SU-DHL-6 (cell line): ENCODE data around the gene XCL1.
"Not testable (repeated sequence)": the region's sequence is repeated elsewhere in the genome, so short reads cannot be mapped to it uniquely, and the experiment has no call there.

ENCODE experiments used
- H2AFZ ChIP-seq: fragments of 200-600 bp; sonication (generic); 2 replicates; pipeline ENCODE4 v1.6.1; 2014; ENCODE audit warnings: low read depth, mild to moderate bottlenecking, moderate library complexity, mixed read lengths, antibody characterized with exemption, low read length; ENCODE audit not compliant: severe bottlenecking
- H3F3A ChIP-seq: fragments of 200-600 bp; shearing (Covaris generic); 2 replicates; pipeline ENCODE4 v1.6.0; 2016; ENCODE audit warnings: antibody characterized with exemption, mild to moderate bottlenecking; ENCODE audit not compliant: insufficient read depth
- H3K27ac ChIP-seq: fragments of 200-600 bp; sonication (generic); 2 replicates; pipeline ENCODE4 v1.5.1; 2016; ENCODE audit warnings: low read depth, mild to moderate bottlenecking, low read length, moderate library complexity, mixed read lengths
- H3K27me3 ChIP-seq: fragments of 200-600 bp; sonication (generic), shearing (Covaris generic); 2 replicates; pipeline ENCODE4 v1.6.0; 2014; ENCODE audit warnings: mild to moderate bottlenecking, low read length
- H3K36me3 ChIP-seq: fragments of 200-600 bp; sonication (generic); 2 replicates; pipeline ENCODE4 v1.6.1; 2014; ENCODE audit warnings: mild to moderate bottlenecking, low read length, mixed read lengths
- H3K4me2 ChIP-seq: fragments of 300-600, 200-600 bp; shearing (Covaris generic), sonication (generic); 2 replicates; pipeline ENCODE4 v1.6.0; 2014; ENCODE audit warnings: low read length, low read depth, mild to moderate bottlenecking; ENCODE audit not compliant: poor library complexity, severe bottlenecking
- H3K4me3 ChIP-seq: fragments of 200-600 bp; sonication (generic); 2 replicates; pipeline ENCODE4 v1.5.1; 2014; ENCODE audit warnings: antibody characterized with exemption, low read length, mild to moderate bottlenecking, mixed read lengths; ENCODE audit not compliant: insufficient read depth, poor library complexity, severe bottlenecking
- H3K79me2 ChIP-seq: fragments of 200-600 bp; sonication (generic); 2 replicates; pipeline ENCODE4 v1.6.1; 2014; ENCODE audit warnings: mild to moderate bottlenecking, low read length, moderate library complexity; ENCODE audit not compliant: insufficient read depth
- H3K9ac ChIP-seq: fragments of 200-600 bp; sonication (generic); 2 replicates; pipeline ENCODE4 v1.7.0; 2014; ENCODE audit warnings: mild to moderate bottlenecking, low read length
- H3K9me2 ChIP-seq: fragments of 200-600 bp; sonication (generic); replicated peaks from 2 replicates; pipeline ENCODE4 v1.6.1; 2014; ENCODE audit warnings: low read length; ENCODE audit not compliant: insufficient read depth
- H3K9me3 ChIP-seq: fragments of 200-600 bp; sonication (generic); 2 replicates; pipeline ENCODE4 v1.6.1; 2014; ENCODE audit warnings: low read length, mixed read lengths; ENCODE audit not compliant: insufficient read depth
- H4K20me1 ChIP-seq: fragments of 200-600 bp; sonication (generic); 2 replicates; pipeline ENCODE4 v1.6.1; 2014; ENCODE audit warnings: low read depth, mild to moderate bottlenecking, antibody characterized with exemption, low read length, moderate library complexity, mixed read lengths
- EZH2phosphoT487 ChIP-seq: fragments of 200-600 bp; sonication (generic), shearing (Covaris generic); conservative IDR thresholded peaks from 2 replicates; pipeline ENCODE4 v1.6.1; 2018; ENCODE audit warnings: mild to moderate bottlenecking, antibody characterized with exemption, low read length, moderate library complexity, mixed read lengths
- TF ChIP-seq, protein P1 (sequence below): fragments of 200-600 bp; sonication (generic); IDR thresholded peaks from one replicate; pipeline ENCODE4 v1.5.1; 2017; ENCODE audit warnings: antibody characterized with exemption, mild to moderate bottlenecking, low read length, moderate library complexity; ENCODE audit not compliant: insufficient read depth, poor library complexity, severe bottlenecking

Gene XCL1

DNA sequence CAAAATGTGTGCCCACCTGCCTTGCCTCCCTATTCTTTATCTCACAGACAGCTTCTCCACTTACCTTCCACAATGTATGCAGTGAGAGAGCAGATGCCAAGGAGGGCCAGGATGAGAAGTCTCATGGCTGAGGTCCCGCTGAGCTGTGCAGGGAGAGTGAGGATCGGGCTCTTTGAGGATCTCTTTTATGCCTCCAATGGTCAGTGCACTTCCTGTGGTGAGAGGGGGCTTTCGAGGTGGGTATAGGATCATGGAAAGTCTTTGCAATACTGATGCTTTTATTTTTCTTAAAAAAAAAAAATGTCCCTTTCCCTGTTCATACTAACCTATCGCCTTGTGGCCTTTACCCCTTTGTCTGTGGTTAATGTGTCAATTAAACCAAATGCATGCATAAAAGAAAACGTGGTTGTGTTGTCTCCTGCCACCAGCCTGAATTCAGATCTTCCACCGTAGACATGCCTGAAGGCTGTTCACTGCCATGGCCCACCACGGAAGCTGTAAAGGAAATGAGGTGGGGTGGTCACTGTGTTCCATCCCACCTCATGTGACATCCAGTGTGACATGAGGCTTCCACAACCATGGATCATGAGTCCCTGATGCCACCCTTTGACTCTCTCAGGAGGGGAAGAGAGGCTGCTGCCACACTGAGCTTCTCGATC is 32.4 kb upstream of the XCL1 start, which contains the start of gene XCL2:
XCL2 (minus strand) TSS at position 158 of the 659 bp plus-strand sequence; CDS start at position 125, 33 bp downstream.
- H3F3A ChIP-seq, H3K9me3 ChIP-seq: not testable (repeated sequence)

DNA sequence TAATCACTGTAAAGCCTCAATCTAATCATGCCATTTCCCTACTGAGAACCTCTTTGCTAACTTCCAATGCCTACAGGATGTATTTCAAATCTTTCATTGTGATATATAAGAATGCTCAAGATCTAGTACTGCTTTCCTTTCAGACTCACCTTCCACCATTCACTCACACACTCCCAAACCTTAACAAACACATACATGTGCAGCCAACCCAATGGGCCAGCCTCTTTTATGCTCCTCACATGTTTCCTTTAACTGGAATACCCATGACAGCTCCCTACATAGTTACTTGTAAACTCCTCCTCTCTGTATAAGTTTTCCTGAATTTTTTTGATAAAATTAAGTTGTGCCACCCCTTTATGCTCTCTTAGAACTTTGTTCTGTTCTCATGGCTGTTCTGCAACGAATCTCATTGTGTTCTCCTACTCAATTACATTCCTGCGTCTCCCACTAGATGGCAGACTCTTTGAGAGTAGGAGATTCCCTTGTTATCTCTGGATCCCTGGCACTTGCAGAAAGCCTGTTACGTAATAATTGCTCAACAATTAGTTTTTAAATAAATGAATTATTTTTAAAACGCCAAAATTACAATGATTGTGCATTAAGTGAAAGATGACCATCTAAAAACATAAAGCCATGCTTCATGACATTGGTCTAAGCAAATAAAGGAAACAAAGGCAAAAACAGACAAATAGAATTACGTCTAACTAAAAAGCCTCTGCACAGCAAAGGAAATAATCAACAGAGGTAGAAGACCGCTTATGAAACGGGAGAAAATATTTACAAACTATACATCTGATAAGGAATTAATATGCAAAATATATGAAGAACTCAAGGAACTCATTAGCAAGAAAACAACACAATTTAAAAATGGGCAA is 30.5 kb upstream of the XCL1 start:
- not testable (repeated sequence) for H2AFZ ChIP-seq, H3K9me3 ChIP-seq, H4K20me1 ChIP-seq, H3K9ac ChIP-seq, H3F3A ChIP-seq, H3K9me2 ChIP-seq, H3K27me3 ChIP-seq, H3K4me2 ChIP-seq, H3K4me3 ChIP-seq, H3K27ac ChIP-seq, H3K79me2 ChIP-seq, H3K36me3 ChIP-seq

More for the DNA sequence above, 32.4 kb upstream of the XCL1 start, which contains the start of gene XCL2:
- not testable (repeated sequence) for H3K36me3 ChIP-seq, H3K4me2 ChIP-seq, H3K9me2 ChIP-seq, H2AFZ ChIP-seq, H3K79me2 ChIP-seq, H3K9ac ChIP-seq, H3K27ac ChIP-seq, H3K27me3 ChIP-seq, H3K4me3 ChIP-seq, H4K20me1 ChIP-seq

DNA sequence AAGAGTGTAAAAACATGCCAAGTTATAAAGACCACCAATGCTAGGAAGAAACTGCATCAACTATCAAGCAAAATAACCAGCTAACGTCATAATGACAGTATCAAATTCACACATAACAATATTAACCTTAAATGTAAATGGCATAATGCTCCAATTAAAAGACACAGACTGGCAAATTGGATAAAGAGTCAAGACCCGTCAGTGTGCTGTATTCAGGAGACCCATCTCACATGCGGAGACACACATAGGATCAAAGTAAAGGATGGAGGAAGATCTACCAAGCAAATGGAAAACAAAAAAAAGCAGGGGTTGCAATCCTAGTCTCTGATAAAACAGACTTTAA is 29.9 kb upstream of the XCL1 start:
- H3K79me2 ChIP-seq, H3K9ac ChIP-seq, H3K36me3 ChIP-seq, H3F3A ChIP-seq, H3K27me3 ChIP-seq, H3K27ac ChIP-seq, H4K20me1 ChIP-seq, H3K4me2 ChIP-seq, H3K9me3 ChIP-seq, H2AFZ ChIP-seq, H3K4me3 ChIP-seq, H3K9me2 ChIP-seq: not testable (repeated sequence)

DNA sequence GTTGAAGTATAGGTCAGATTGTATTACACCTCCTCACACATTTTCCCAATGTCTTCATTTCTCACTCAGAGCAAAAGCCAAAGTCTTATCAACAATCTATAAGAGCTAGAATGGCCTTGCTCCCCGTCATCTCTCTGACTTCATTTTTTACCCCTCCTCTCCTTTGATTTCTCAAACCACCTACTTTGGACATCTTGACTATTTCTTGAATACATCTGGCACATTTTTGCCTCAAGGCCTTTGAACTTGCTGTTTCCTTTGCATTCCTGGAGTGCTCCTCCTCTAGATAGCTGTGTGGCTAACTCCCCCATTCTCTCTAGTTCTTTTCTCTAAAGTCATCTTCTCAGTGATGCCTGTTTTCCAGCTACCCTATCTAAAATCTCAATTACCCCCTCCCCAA is 25.4 kb upstream of the XCL1 start:
- no peak overlapping the region for H3K4me2 ChIP-seq
- H3K9me2 ChIP-seq, result no peaks in the 10 kb centered on the region
- H3F3A ChIP-seq, result no peaks in the 10 kb centered on the region
- H3K36me3 ChIP-seq, result no peaks in the 10 kb centered on the region
- H3K27me3 ChIP-seq, result no peaks in the 10 kb centered on the region
- no peaks in the 10 kb centered on the region for H3K79me2 ChIP-seq
- no peaks in the 10 kb centered on the region for H3K9me3 ChIP-seq
- H4K20me1 ChIP-seq, result no peaks in the 10 kb centered on the region
- no peak overlapping the region for H2AFZ ChIP-seq
- no peak overlapping the region for H3K27ac ChIP-seq
- H3K4me3 ChIP-seq, result no peak overlapping the region
- TF ChIP-seq EZH2phosphoT487, result no peak
- TF ChIP-seq, protein P1, sequence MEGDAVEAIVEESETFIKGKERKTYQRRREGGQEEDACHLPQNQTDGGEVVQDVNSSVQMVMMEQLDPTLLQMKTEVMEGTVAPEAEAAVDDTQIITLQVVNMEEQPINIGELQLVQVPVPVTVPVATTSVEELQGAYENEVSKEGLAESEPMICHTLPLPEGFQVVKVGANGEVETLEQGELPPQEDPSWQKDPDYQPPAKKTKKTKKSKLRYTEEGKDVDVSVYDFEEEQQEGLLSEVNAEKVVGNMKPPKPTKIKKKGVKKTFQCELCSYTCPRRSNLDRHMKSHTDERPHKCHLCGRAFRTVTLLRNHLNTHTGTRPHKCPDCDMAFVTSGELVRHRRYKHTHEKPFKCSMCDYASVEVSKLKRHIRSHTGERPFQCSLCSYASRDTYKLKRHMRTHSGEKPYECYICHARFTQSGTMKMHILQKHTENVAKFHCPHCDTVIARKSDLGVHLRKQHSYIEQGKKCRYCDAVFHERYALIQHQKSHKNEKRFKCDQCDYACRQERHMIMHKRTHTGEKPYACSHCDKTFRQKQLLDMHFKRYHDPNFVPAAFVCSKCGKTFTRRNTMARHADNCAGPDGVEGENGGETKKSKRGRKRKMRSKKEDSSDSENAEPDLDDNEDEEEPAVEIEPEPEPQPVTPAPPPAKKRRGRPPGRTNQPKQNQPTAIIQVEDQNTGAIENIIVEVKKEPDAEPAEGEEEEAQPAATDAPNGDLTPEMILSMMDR, result no peak
- no peak overlapping the region for H3K9ac ChIP-seq
